GM12878 (cell line): ENCODE measurements around the gene DARS1. TPM values are rescaled to one million over a fixed set of nuclear protein-coding genes. Genes with fewer than 3 reads are reported as not detected.

Experiments used
- ATAC-seq: fragments of 200-7000 bp; cut with Tn5 transposase; 3 replicates; pipeline ENCODE4 v1.9.1; 2020; ENCODE audit warnings: mild to moderate bottlenecking, moderate library complexity
- BruUV-seq: library from RNA; stranded (reverse); fragments of 400-500 nt; replicated peaks from 2 replicates; lab custom pipeline; 2021; lab: Mats Ljungman, UMichigan
- CTCF ChIA-PET: fragments of 300-600 bp; sonication (Branson Sonifier 250); formaldehyde crosslinking; extraction: SDS; loops from one replicate; lab custom pipeline; 2021; ENCODE audit warnings: inconsistent platforms; lab: Yijun Ruan, JAX
- POLR2A ChIA-PET: fragments of 350-600 bp; formaldehyde crosslinking; extraction: SDS; loops from one replicate; lab custom pipeline; 2021; ENCODE audit warnings: inconsistent platforms; lab: Charles Lee
- RAD21 ChIA-PET: fragments of 300-600 bp; sonication (Branson Sonifier 250); formaldehyde crosslinking; loops from one replicate; lab custom pipeline; 2023; ENCODE audit warnings: antibody characterized with exemption; ENCODE audit not compliant: unreplicated experiment; lab: Charles Lee
- SMC1A ChIA-PET: fragments of 300-600 bp; sonication (Branson Sonifier 250); formaldehyde crosslinking; loops from one replicate; lab custom pipeline; 2023; ENCODE audit not compliant: unreplicated experiment, uncharacterized antibody; lab: Charles Lee
- DNase-seq: peaks from one replicate; pipeline ENCODE4 v3.0.0-alpha.2; 2011; ENCODE audit warnings: low read depth, low spot score
- FAIRE-seq: peaks from 3 replicates; lab custom pipeline; 2011; peaks lifted over from hg19 to GRCh38; lab: Jason Lieb, UNC
- H2AFZ ChIP-seq: 2 replicates; pipeline ENCODE4 v1.6.0; 2011; ENCODE audit warnings: low read depth, low read length, control low read depth; ENCODE audit not compliant: control insufficient read depth
- H3K27ac ChIP-seq: 2 replicates; pipeline ENCODE4 v1.5.1; 2011; ENCODE audit warnings: control low read depth; ENCODE audit not compliant: control insufficient read depth, insufficient read depth
- H3K27me3 ChIP-seq, 2 experiments: replicated peaks in 1 of 2; 2 replicates each; pipeline versions ENCODE4 v1.6.0 to v1.6.1; 2011; ENCODE audit warnings: low read length in 1 of 2; ENCODE audit not compliant: control insufficient read depth in 2 of 2, insufficient read depth in 2 of 2
- H3K36me3 ChIP-seq, 2 experiments: 2 replicates each; pipeline ENCODE4 v1.5.1; 2011; ENCODE audit warnings: low read length in 1 of 2; ENCODE audit not compliant: control insufficient read depth in 2 of 2, insufficient read depth in 2 of 2
- H3K4me1 ChIP-seq: 2 replicates; pipeline ENCODE4 v1.6.1; 2011; ENCODE audit warnings: mild to moderate bottlenecking, low read length, moderate library complexity, mixed read lengths; ENCODE audit not compliant: control insufficient read depth, insufficient read depth
- H3K4me2 ChIP-seq: 2 replicates; pipeline ENCODE4 v1.6.0; 2011; ENCODE audit warnings: control low read depth; ENCODE audit not compliant: control insufficient read depth, insufficient read depth
- H3K4me3 ChIP-seq: fragments of 200-600 bp; sonication (generic); 2 replicates; pipeline ENCODE4 v1.5.1; 2016
- H3K79me2 ChIP-seq: 2 replicates; pipeline ENCODE4 v1.6.0; 2011; ENCODE audit warnings: low read length; ENCODE audit not compliant: control insufficient read depth, insufficient read depth
- H3K9ac ChIP-seq: 2 replicates; pipeline ENCODE4 v1.8.0; 2011; ENCODE audit warnings: low read length, control low read depth, mixed read lengths; ENCODE audit not compliant: control insufficient read depth, insufficient read depth
- H3K9me3 ChIP-seq: replicated peaks from 3 replicates; pipeline ENCODE4 v1.5.1; 2011; ENCODE audit warnings: mild to moderate bottlenecking, low read length; ENCODE audit not compliant: control insufficient read depth, insufficient read depth
- H4K20me1 ChIP-seq: 2 replicates; pipeline ENCODE4 v1.6.0; 2011; ENCODE audit not compliant: control insufficient read depth, insufficient read depth
- E2F4 ChIP-seq: IDR thresholded peaks from 2 replicates; pipeline ENCODE4 v1.6.1; 2012; ENCODE audit warnings: low read depth, low read length, improper control_type of control experiment
- MTA2 ChIP-seq: fragments of 450-650 bp; IDR thresholded peaks from 2 replicates; pipeline ENCODE4 v1.6.1; 2016; ENCODE audit warnings: low read depth, mild to moderate bottlenecking, moderate library complexity
- NFYB ChIP-seq: IDR thresholded peaks from 2 replicates; pipeline ENCODE4 v1.6.1; 2011; ENCODE audit warnings: low read depth, mild to moderate bottlenecking, low read length, improper control_type of control experiment, moderate library complexity; ENCODE audit not compliant: insufficient read depth
- NR2C1 ChIP-seq: fragments of 450-650 bp; IDR thresholded peaks from 2 replicates; pipeline ENCODE4 v1.6.1; 2017; ENCODE audit warnings: antibody characterized with exemption, mild to moderate bottlenecking, moderate library complexity
- PBX3 ChIP-seq: IDR thresholded peaks from 2 replicates; pipeline ENCODE4 v1.6.1; 2011; ENCODE audit warnings: mild to moderate bottlenecking, low read depth, low read length, moderate library complexity; ENCODE audit not compliant: insufficient replicate concordance
- PKNOX1 ChIP-seq: fragments of 450-650 bp; IDR thresholded peaks from 2 replicates; pipeline ENCODE4 v1.6.1; 2016; ENCODE audit warnings: mild to moderate bottlenecking
- RUNX3 ChIP-seq: IDR thresholded peaks from 2 replicates; pipeline ENCODE4 v1.6.1; 2012; ENCODE audit warnings: low read length, inconsistent platforms
- SMC3 ChIP-seq: IDR thresholded peaks from 2 replicates; pipeline ENCODE4 v1.6.1; 2011; ENCODE audit warnings: low read length, improper control_type of control experiment, borderline replicate concordance
- YY1 ChIP-seq: IDR thresholded peaks from 2 replicates; pipeline ENCODE4 v1.6.1; 2011; ENCODE audit warnings: low read depth, mild to moderate bottlenecking, low read length
- WGBS: methylation state at CpG from one replicate; pipeline ENCODE4 v1.1.6; 2016; ENCODE audit warnings: low lambda C conversion rate; ENCODE audit not compliant: insufficient replicate concordance, insufficient coverage; ENCODE audit errors: missing lambda C conversion rate; 5-methylcytosine and 5-hydroxymethylcytosine counted together
- in situ Hi-C: fragments of 300-500 bp; cut with MboI; formaldehyde crosslinking; loops from 9 replicates; pipeline ENCODE4 v1.14.3; 2018; ENCODE audit warnings: mixed read lengths
- intact Hi-C: fragments of 100-400 bp; cut with micrococcal nuclease; formaldehyde crosslinking; loops from one replicate; pipeline ENCODE4 v1.14.2; 2022; ENCODE audit not compliant: unreplicated experiment
- polyA plus RNA-seq, 11 experiments: library from polyadenylated mRNA; depleted of rRNA in 4 of 11; unstranded in 6 of 11; stranded (reverse) in 5 of 11; fragments of >200 nt; fragmentation: Nextera tagmentation in 4 of 11; fragmentation: Illumina TruSeq in 1 of 11; extraction: Ambion mirVana in 4 of 11; extraction: Trizol in 1 of 11; gene quantifications; 1 replicate in 1 of 11; 2 replicates in 10 of 11; pipeline versions ENCODE4 v1.2.1 to v1.2.3, GENCODE V29; 2011 to 2016; ENCODE audit warnings: inconsistent platforms in 2 of 11, missing spikeins in 2 of 11, low read depth in 1 of 11
- total RNA-seq, 4 experiments: library from RNA; depleted of rRNA in 3 of 4; stranded (reverse); fragments of >200 nt in 3 of 4; fragmentation: Illumina TruSeq in 1 of 4; extraction: Trizol in 1 of 4; gene quantifications; 2 replicates each; pipeline versions ENCODE4 v1.2.1 to v1.2.3, GENCODE V29; 2013 to 2021

The DARS1 gene
- total and polyA plus RNA-seq, 10 of the 15 experiments (the other 5 are each of a cell fraction or from before 2014, with no cell fraction given) = 91.0 to 387 (median 137) TPM

GRCh38 chr2:136023416-136023815 lies 38.0 kb upstream of the DARS1 start (continued):
- TF ChIP-seq MTA2 = no peak
- no peak for TF ChIP-seq E2F4
- no peak for TF ChIP-seq SMC3
- no peak for TF ChIP-seq NR2C1
- TF ChIP-seq YY1 = no peak

- H3K9me3 ChIP-seq = no peaks in the 10 kb centered on the region
- SMC1A ChIA-PET = interaction anchor here (0.8 to 25.6 kb wide), 18 partner anchors 9 to 359 kb away, joined by 3 to 961 read pairs (median 5); partner anchors contain the start of gene DARS1
- intact Hi-C loops (no loop called here), in situ Hi-C loops (no loop called here)
- H3K79me2 ChIP-seq = no peaks in the 10 kb centered on the region
- no peak overlapping the region for H3K4me2 ChIP-seq
- TF ChIP-seq RUNX3 (0 out of 2 replicates have a peak, but pooled peaks have one; percentile 4), PKNOX1 (0 out of 2 replicates have a peak, but pooled peaks have one; percentile 14), PBX3 (no peak), NFYB (no peak)
- no peak overlapping the region for H3K27ac ChIP-seq
- POLR2A ChIA-PET = interaction anchor here (0.8 to 2.9 kb wide), 11 partner anchors 9 to 311 kb away, joined by 3 to 16 read pairs (median 4); no protein-coding TSS in a partner anchor
- no peaks in the 10 kb centered on the region for H4K20me1 ChIP-seq
- H3K27me3 ChIP-seq = no peaks in the 10 kb centered on the region
- ATAC-seq = no peak
- no peak overlapping the region for H3K4me3 ChIP-seq
- no peak for FAIRE-seq
- H3K36me3 ChIP-seq = no peaks in the 10 kb centered on the region
- peaks cover 8% of the 10 kb centered on the region for H3K4me1 ChIP-seq
- BruUV-seq = no TSS peak
- no peak for DNase-seq
- H2AFZ ChIP-seq = no peak overlapping the region
- WGBS = 47% methylated on average over 3 of the region's 3 CpGs
- CTCF ChIA-PET = interaction anchor here (0.6 to 2.2 kb wide), 8 partner anchors 11 to 580 kb away, joined by 3 to 8 read pairs (median 4); no protein-coding TSS in a partner anchor
- no peak overlapping the region for H3K9ac ChIP-seq
- RAD21 ChIA-PET = interaction anchor here (1.1 to 10.0 kb wide), 10 partner anchors 11 to 109 kb away, joined by 3 to 182 read pairs (median 6); no protein-coding TSS in a partner anchor
Measured at GRCh38 chr2:136022396-136023146, 37.1 kb upstream of the DARS1 start.
